ENCODE measurements around the gene SCLY. TPM values are rescaled to one million over a fixed set of nuclear protein-coding genes. Genes with fewer than 3 reads are reported as not detected.

The SCLY gene
- total RNA-seq, 1 donor from 2014 or later: 13.6 TPM

- DNase-seq (ENCODE audit: low spot score): peak; percentile 89
Measured at GRCh38 chr2:238097201-238097987, 36.6 kb downstream of the SCLY start.

- DNase-seq (ENCODE audit: low spot score): peak; percentile 90
Measured at GRCh38 chr2:238097988-238098871, 37.4 kb downstream of the SCLY start.

- DNase-seq (ENCODE audit: low spot score): peak; percentile 72
Measured at GRCh38 chr2:238098901-238099713, 38.3 kb downstream of the SCLY start.

GRCh38 chr2:238099714-238100048, 38.9 kb downstream of the SCLY start:
- peak; percentile 80 for DNase-seq (ENCODE audit: low spot score)

- DNase-seq (ENCODE audit: low spot score): peak; percentile 80
Measured at GRCh38 chr2:238100049-238100820, 39.4 kb downstream of the SCLY start, which contains the start of gene ESPNL. TSS of gene ESPNL (plus strand) at chr2:238100340. CDS start at chr2:238100420, 80 bp downstream.

- DNase-seq (ENCODE audit: low spot score): peak; percentile 74
Measured at GRCh38 chr2:238100821-238101771, 40.3 kb downstream of the SCLY start.

GRCh38 chr2:238101891-238102841, 41.4 kb downstream of the SCLY start:
- DNase-seq (ENCODE audit: low spot score): peak; percentile 87

GRCh38 chr2:238102865-238103264, 42.1 kb downstream of the SCLY start:
- peak; percentile 67 for DNase-seq (ENCODE audit: low spot score)

GRCh38 chr2:238103465-238104225, 42.8 kb downstream of the SCLY start:
- DNase-seq (ENCODE audit: low spot score): peak; percentile 85

- DNase-seq (ENCODE audit: low spot score): peak; percentile 69
Measured at GRCh38 chr2:238104226-238104690, 43.5 kb downstream of the SCLY start.

- DNase-seq (ENCODE audit: low spot score): peak; percentile 81
Measured at GRCh38 chr2:238104691-238105371, 44.0 kb downstream of the SCLY start.

GRCh38 chr2:238105506-238106338, 44.9 kb downstream of the SCLY start:
- peak; percentile 84 for DNase-seq (ENCODE audit: low spot score)

GRCh38 chr2:238106339-238106697, 45.5 kb downstream of the SCLY start:
- no peak for DNase-seq (ENCODE audit: low spot score)

- peak; percentile 88 for DNase-seq (ENCODE audit: low spot score)
Measured at GRCh38 chr2:238106698-238107524, 46.1 kb downstream of the SCLY start.

Data from mesenteric fat pad (tissue), 1 donor.